HL-60 (cell line): Measurements from ENCODE around the gene TSPOAP1.

Experiments
- GABPA ChIP-seq: IDR thresholded peaks from 2 replicates; pipeline ENCODE4 v1.6.1; 2012; ENCODE audit warnings: low read depth
- POLR2AphosphoS5 ChIP-seq: IDR thresholded peaks from 2 replicates; pipeline ENCODE4 v1.6.1; 2012; ENCODE audit warnings: low read depth
- SPI1 ChIP-seq: IDR thresholded peaks from 2 replicates; pipeline ENCODE4 v1.6.1; 2012; ENCODE audit warnings: low read depth, mild to moderate bottlenecking, borderline replicate concordance
- TF ChIP-seq, protein P1 (sequence below): IDR thresholded peaks from one replicate; pipeline ENCODE4 v1.5.1; 2011; ENCODE audit warnings: low read length, control low read depth, inconsistent platforms; ENCODE audit not compliant: insufficient read depth
- TF ChIP-seq, protein P2 (sequence below): IDR thresholded peaks from 2 replicates; pipeline ENCODE4 v1.6.1; 2012; ENCODE audit warnings: low read depth; ENCODE audit not compliant: insufficient replicate concordance

- TF ChIP-seq, protein P1, sequence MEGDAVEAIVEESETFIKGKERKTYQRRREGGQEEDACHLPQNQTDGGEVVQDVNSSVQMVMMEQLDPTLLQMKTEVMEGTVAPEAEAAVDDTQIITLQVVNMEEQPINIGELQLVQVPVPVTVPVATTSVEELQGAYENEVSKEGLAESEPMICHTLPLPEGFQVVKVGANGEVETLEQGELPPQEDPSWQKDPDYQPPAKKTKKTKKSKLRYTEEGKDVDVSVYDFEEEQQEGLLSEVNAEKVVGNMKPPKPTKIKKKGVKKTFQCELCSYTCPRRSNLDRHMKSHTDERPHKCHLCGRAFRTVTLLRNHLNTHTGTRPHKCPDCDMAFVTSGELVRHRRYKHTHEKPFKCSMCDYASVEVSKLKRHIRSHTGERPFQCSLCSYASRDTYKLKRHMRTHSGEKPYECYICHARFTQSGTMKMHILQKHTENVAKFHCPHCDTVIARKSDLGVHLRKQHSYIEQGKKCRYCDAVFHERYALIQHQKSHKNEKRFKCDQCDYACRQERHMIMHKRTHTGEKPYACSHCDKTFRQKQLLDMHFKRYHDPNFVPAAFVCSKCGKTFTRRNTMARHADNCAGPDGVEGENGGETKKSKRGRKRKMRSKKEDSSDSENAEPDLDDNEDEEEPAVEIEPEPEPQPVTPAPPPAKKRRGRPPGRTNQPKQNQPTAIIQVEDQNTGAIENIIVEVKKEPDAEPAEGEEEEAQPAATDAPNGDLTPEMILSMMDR, result no peak
- no peak for TF ChIP-seq POLR2AphosphoS5
- TF ChIP-seq, protein P2, sequence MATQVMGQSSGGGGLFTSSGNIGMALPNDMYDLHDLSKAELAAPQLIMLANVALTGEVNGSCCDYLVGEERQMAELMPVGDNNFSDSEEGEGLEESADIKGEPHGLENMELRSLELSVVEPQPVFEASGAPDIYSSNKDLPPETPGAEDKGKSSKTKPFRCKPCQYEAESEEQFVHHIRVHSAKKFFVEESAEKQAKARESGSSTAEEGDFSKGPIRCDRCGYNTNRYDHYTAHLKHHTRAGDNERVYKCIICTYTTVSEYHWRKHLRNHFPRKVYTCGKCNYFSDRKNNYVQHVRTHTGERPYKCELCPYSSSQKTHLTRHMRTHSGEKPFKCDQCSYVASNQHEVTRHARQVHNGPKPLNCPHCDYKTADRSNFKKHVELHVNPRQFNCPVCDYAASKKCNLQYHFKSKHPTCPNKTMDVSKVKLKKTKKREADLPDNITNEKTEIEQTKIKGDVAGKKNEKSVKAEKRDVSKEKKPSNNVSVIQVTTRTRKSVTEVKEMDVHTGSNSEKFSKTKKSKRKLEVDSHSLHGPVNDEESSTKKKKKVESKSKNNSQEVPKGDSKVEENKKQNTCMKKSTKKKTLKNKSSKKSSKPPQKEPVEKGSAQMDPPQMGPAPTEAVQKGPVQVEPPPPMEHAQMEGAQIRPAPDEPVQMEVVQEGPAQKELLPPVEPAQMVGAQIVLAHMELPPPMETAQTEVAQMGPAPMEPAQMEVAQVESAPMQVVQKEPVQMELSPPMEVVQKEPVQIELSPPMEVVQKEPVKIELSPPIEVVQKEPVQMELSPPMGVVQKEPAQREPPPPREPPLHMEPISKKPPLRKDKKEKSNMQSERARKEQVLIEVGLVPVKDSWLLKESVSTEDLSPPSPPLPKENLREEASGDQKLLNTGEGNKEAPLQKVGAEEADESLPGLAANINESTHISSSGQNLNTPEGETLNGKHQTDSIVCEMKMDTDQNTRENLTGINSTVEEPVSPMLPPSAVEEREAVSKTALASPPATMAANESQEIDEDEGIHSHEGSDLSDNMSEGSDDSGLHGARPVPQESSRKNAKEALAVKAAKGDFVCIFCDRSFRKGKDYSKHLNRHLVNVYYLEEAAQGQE, result no peak
- TF ChIP-seq GABPA, result no peak
- no peak for TF ChIP-seq SPI1
These were observed 27.6 kb upstream of the TSPOAP1 start for GRCh38 chr17:58356231-58356630.
